ENCODE data around the gene DHX9.

- TF ChIP-seq CTCF (IDR thresholded peaks at IDR 0.05) (no peak), EP300 (IDR thresholded peaks at IDR 0.05) (no peak), POLR2A (IDR thresholded peaks at IDR 0.05) (no peak)
These were observed 47.8 kb downstream of the DHX9 start for GRCh38 chr1:182886985-182887384.

Data from tibial nerve (tissue), 4 donors.